HepG2 (cell line): ENCODE data around the gene RFTN1.

Experiments
- DNMT1 ChIP-seq: sonication (generic); formaldehyde crosslinking; IDR thresholded peaks from 2 replicates; pipeline ENCODE4 v1.5.1; 2020; ENCODE audit warnings: mild to moderate bottlenecking, missing genetic modification reagents
- POLR2AphosphoS5 ChIP-seq: IDR thresholded peaks from 2 replicates; pipeline ENCODE4 v1.6.1; 2012; ENCODE audit warnings: low read depth, low read length
- SIN3A ChIP-seq: IDR thresholded peaks from 2 replicates; pipeline ENCODE4 v1.6.1; 2011; ENCODE audit warnings: low read depth, mild to moderate bottlenecking, control low read depth, low read length, borderline replicate concordance
- ZBTB8A ChIP-seq: sonication (generic); formaldehyde crosslinking; IDR thresholded peaks from 2 replicates; pipeline ENCODE4 v1.4.0; 2020; ENCODE audit warnings: mild to moderate bottlenecking, low read depth, missing genetic modification reagents, borderline replicate concordance
- ZFP36 ChIP-seq: fragments of 150-350 bp; IDR thresholded peaks from 2 replicates; pipeline ENCODE4 v1.6.1; 2018; ENCODE audit warnings: borderline replicate concordance, low read length, low read depth; ENCODE audit not compliant: partially characterized antibody
- TF ChIP-seq, protein P1 (sequence below): sonication (generic); formaldehyde crosslinking; IDR thresholded peaks from 2 replicates; pipeline ENCODE4 v1.8.0; 2022; ENCODE audit warnings: mild to moderate bottlenecking, missing genetic modification reagents; ENCODE audit not compliant: insufficient replicate concordance
- TF ChIP-seq, protein P2 (sequence below): sonication (generic); formaldehyde crosslinking; IDR thresholded peaks from 2 replicates; pipeline ENCODE4 v1.4.0; 2020; ENCODE audit warnings: missing genetic modification reagents

DNA sequence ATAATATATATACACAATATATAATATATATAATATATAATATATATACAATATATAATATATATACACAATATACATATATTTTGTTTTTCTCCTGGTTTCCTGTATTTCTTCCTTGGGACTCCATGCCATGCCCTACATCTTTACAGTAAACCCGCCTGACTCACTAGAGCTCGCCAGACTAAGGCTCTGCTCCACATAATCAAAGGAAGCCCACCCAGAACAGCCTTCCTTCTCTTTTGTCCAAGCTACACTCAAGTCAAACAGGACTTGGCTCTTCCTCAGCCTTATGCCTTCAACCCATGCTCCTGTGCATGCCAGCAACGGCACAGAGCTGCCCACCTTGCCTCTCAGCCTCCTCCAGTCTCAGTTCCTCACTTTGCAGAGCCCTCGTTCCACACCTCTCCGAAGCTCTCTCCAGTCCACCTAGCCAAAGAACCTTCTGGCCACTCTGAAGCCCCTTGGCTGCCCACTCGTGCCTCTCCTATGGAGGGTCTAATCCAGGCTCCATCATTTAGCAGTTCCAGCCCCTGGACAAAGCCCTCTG is 109.1 kb downstream of the RFTN1 start:
- TF ChIP-seq ZBTB8A (CRISPR knock-in tag) (no peak), SIN3A (no peak), ZFP36 (no peak), POLR2AphosphoS5 (no peak), DNMT1 (no peak)
- TF ChIP-seq, protein P1, sequence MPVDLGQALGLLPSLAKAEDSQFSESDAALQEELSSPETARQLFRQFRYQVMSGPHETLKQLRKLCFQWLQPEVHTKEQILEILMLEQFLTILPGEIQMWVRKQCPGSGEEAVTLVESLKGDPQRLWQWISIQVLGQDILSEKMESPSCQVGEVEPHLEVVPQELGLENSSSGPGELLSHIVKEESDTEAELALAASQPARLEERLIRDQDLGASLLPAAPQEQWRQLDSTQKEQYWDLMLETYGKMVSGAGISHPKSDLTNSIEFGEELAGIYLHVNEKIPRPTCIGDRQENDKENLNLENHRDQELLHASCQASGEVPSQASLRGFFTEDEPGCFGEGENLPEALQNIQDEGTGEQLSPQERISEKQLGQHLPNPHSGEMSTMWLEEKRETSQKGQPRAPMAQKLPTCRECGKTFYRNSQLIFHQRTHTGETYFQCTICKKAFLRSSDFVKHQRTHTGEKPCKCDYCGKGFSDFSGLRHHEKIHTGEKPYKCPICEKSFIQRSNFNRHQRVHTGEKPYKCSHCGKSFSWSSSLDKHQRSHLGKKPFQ (CRISPR knock-in tag), result no peak
- TF ChIP-seq, protein P2, sequence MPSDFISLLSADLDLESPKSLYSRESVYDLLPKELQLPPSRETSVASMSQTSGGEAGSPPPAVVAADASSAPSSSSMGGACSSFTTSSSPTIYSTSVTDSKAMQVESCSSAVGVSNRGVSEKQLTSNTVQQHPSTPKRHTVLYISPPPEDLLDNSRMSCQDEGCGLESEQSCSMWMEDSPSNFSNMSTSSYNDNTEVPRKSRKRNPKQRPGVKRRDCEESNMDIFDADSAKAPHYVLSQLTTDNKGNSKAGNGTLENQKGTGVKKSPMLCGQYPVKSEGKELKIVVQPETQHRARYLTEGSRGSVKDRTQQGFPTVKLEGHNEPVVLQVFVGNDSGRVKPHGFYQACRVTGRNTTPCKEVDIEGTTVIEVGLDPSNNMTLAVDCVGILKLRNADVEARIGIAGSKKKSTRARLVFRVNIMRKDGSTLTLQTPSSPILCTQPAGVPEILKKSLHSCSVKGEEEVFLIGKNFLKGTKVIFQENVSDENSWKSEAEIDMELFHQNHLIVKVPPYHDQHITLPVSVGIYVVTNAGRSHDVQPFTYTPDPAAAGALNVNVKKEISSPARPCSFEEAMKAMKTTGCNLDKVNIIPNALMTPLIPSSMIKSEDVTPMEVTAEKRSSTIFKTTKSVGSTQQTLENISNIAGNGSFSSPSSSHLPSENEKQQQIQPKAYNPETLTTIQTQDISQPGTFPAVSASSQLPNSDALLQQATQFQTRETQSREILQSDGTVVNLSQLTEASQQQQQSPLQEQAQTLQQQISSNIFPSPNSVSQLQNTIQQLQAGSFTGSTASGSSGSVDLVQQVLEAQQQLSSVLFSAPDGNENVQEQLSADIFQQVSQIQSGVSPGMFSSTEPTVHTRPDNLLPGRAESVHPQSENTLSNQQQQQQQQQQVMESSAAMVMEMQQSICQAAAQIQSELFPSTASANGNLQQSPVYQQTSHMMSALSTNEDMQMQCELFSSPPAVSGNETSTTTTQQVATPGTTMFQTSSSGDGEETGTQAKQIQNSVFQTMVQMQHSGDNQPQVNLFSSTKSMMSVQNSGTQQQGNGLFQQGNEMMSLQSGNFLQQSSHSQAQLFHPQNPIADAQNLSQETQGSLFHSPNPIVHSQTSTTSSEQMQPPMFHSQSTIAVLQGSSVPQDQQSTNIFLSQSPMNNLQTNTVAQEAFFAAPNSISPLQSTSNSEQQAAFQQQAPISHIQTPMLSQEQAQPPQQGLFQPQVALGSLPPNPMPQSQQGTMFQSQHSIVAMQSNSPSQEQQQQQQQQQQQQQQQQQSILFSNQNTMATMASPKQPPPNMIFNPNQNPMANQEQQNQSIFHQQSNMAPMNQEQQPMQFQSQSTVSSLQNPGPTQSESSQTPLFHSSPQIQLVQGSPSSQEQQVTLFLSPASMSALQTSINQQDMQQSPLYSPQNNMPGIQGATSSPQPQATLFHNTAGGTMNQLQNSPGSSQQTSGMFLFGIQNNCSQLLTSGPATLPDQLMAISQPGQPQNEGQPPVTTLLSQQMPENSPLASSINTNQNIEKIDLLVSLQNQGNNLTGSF (CRISPR knock-in tag), result no peak
